ENCODE measurements around the gene ADCY9.

Gene ADCY9

GRCh38 chr16:4032768-4033167 is 83.5 kb downstream of the ADCY9 start:
- DNase-seq (ENCODE audit: low spot score) = no peak

DNA sequence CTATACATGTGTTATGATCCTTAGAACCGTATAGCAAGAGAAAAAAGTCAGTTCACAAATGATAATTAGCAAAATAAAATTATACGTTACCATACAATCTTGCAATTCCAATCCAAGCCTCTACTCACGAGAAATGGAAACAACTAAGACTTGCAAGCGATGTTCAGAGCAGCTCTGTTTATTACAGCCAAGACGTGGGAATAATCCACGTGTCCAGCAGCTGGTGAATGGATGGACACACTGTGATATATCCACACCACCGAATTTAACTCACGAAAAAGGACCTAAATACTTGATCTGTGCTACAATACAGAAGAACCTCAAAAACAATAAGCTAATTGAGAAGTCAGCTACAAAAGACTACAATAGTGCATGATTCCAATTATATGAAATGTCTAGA is 88.1 kb downstream of the ADCY9 start:
- DNase-seq (ENCODE audit: low spot score) = no peak

DNA sequence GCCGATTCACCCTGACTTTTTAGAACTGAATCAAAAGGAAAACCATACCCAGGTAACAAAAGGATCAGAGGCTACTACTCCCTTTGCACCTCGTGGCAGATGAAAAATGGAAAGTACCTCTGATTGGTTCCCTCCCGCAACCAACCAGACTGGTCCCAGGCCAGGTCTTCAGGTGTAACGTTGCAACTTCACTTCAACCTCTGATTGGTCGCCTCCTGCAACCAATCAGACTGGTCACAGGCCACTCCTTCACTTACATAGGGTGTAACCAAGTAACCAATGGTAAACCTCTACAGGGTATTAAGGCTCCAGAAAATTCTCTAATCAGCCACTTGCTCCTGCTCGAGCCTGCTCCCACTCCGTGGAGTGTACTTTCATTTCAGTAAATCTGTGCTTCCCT is 89.4 kb downstream of the ADCY9 start:
- DNase-seq (ENCODE audit: low spot score) = no peak

DNA sequence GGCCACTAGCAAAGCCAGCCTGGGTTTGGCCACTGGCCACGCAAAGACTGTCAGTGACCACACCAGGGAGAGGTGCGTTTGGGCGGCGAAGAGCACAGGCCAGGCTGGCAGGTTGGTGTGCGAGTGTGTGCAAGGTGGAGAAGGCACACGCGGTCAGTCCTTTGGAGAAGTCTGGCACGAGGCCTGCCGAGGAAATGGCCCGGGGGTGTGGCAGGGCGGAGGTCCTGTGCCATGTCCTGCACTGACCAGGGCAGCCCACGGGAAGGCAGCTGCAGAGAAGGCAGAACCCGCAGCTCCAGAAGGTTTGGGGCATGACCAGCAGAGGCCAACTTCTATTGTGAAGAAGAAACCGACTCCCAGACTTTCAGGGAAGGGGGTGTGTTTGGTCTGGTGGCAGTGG is 90.8 kb downstream of the ADCY9 start:
- no peak for DNase-seq (ENCODE audit: low spot score)

- DNase-seq (ENCODE audit: low spot score) = no peak
These were observed 94.3 kb downstream of the ADCY9 start for GRCh38 chr16:4021916-4022315.

GRCh38 chr16:4021070-4021779 is 95.0 kb downstream of the ADCY9 start:
- DNase-seq (ENCODE audit: low spot score) = no peak

DNA sequence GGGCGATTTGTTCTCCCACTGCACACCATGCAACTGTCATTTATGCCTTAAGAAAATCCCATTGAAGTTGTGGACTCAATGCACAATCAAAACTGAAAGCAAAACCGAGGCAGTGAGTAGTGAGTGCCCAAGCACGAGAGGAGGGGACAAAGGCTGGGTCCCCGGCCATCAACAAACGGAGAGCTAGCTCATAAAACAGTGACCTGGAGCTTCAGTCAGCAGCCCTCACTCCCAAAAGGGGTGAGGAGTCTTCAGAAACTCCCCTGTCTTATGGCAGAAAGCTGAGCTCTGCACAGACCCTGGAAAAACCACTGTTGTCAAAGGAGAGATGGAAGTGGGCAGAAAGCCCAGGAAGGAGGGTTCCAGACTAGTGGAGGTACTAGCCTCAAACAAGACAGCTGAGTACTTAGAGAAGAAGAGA is 96.9 kb downstream of the ADCY9 start:
- DNase-seq (ENCODE audit: low spot score) = no peak

DNA sequence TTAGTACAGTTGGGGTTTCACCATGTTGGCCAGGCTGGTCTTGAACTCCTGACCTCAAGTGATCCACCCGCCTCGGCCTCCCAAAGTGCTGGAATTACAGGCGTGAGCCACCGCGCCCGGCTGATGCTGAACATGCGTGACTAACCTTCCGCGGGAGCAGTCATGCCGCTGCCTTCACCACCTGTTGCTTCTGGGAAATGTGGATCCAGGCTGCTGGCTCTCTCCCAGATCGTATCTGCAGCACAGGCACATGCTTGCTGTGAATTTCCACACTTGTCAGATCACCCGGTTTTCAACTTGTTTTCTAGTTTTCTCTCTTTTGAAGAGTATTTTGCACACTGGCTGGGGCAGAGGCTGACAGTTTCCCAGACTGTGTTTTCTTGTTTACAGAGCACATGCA is 97.9 kb downstream of the ADCY9 start:
- DNase-seq (ENCODE audit: low spot score) = no peak

GRCh38 chr16:4017807-4018206 is 98.4 kb downstream of the ADCY9 start:
- no peak for DNase-seq (ENCODE audit: low spot score)

GRCh38 chr16:4016658-4017057 is 99.6 kb downstream of the ADCY9 start:
- DNase-seq (ENCODE audit: low spot score) = no peak

DNA sequence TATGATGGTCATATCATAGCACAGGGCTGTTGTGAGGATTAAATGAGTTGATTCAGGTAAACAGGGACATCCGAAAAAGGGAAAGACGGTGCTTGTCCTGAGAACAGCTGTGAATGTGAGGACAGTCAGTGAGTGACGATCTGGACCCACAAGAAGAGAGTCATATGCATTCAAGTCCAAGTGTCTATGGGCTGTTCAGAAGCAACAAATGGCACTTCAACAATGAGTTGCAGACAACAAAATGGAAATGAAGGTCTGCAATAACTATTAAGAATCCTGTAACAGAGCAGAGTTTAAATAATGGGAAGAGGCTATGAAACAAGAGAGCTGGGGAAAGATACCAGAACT is 100.3 kb downstream of the ADCY9 start:
- DNase-seq (ENCODE audit: low spot score) = no peak

- DNase-seq (ENCODE audit: low spot score) = no peak
These were observed 100.8 kb downstream of the ADCY9 start for GRCh38 chr16:4015275-4016004.

- DNase-seq (ENCODE audit: low spot score) = no peak
These were observed 104.2 kb downstream of the ADCY9 start for GRCh38 chr16:4011940-4012629.

GRCh38 chr16:4011225-4011939 is 104.9 kb downstream of the ADCY9 start:
- no peak for DNase-seq (ENCODE audit: low spot score)

DNA sequence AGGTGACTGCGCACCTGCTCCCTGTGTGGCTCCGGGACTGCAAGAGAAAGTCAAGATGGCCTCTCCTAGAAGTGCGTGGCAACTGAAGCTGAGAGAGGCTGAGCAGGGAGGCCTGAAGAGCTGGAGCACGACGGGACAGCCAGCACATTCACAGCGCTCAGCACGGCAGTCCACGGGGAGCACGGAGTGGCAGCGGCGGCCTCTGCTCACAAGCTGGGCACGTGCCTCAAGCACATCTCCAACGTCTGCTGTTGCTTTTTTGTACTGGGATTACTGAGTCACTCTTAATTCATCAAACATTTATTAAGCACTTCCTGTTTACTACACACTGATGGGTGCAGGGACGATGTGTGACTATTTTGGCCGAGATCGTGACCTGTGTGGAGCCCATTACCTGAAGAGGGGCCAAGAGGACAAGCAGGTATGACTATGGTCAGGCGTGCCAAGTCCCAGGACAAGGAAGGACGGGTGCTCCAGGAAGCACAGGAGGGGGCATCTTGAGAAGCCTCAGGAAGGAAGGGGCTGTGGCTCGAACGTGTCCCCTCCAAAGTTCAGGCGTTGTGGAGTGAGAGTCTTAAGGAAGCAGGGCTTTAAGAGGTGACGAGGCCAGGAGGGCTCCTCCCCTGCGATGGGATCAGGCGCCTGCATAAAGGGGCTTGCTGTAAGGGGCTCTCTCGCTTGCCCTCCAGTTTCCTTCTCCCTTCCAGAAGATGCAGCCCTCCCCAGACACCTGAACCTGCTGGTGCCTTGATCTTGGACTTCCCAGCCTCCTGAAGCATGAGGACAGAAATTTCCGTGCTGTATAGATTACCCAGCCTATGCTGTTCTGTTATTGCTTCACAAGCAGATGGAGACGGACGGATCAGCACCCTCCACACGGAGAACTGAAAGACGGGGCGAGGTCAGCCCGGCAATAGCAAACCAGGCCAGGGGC is 105.8 kb downstream of the ADCY9 start:
- no peak for DNase-seq (ENCODE audit: low spot score)

DNA sequence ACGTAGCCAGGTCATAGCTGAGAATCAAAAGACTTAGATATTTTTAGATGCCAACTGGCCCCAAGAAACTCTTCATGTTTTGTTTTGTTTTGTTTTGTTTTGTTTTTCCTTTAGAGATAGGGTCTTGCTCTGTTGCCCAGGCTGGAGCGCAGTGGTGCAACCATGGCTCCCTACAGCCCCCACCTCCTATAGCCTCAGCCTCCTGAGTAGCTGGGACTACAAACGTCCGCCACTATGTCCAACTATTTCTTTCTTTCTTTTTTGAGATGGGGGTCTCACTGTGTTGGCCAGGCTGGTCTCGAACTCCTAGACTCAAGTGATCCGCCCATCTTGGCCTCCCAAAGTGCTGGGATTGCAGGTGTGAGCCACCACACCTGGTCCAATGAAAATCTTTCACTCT is 107.1 kb downstream of the ADCY9 start:
- no peak for DNase-seq (ENCODE audit: low spot score)

DNA sequence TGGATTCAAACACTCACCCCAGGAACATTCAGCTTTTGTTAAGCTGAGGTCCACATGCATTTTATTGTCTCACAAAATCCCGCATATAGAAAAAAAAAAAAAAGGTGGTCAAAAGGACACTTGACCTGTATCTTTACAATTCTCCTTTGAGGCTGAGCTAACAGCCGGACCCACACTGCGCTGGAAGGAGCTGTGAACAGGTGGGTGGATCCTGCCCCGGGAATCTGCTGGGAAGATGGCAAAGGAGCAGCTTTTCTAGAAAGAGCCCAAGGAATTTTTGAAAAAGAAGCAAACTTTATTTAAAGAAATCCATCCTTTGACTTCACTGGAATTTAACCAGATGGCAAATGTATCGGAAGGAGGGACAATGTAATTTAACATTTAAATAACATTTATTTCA is 108.1 kb downstream of the ADCY9 start:
- DNase-seq (ENCODE audit: low spot score) = no peak

- DNase-seq (ENCODE audit: low spot score) = no peak
These were observed 109.7 kb downstream of the ADCY9 start for GRCh38 chr16:4006397-4006999.

DNA sequence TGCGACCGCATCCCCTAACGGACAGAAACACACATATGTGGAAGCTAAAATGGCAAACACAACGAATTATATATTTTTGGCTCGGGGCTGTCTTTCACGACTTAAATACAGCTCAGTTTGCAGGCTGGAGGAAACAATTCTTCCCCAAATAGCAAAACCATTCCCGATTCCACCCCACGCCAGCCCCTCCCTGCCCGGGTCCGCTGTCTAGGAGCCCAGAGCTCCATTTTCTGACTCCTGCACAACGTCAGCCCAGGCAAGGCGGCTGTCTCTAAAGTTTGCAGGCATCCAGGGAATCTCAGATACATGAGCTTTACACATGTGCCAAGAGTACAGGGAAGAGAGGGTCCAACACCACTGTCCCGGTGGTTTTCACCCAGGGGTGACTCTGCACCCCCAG is 110.5 kb downstream of the ADCY9 start:
- DNase-seq (ENCODE audit: low spot score) = no peak

GRCh38 chr16:4005281-4005680 is 111.0 kb downstream of the ADCY9 start:
- no peak for DNase-seq (ENCODE audit: low spot score)

DNA sequence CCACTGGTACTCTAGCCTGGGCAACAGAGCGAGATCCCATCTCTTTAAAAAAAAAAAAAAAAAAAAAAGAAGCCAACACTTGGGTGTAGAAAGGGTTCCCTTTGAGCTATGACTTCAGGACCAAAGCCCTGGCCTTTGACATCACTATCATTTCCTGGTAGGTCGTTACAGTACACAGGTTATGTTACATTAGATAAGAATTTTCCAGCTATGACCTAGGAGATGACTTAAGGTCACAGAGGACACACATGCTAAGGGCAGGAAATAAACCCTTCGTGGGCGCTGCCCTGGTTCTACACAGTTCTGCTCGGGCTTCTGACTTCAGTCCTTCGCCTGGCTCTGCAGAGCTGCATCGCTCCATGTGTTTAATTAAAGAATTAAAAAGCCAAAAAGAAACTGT is 112.0 kb downstream of the ADCY9 start:
- no peak for DNase-seq (ENCODE audit: low spot score)

Measured in COLO829 (cell line).